GM12865 (cell line): Measurements from ENCODE around the gene TP63.

Experiments
- DNase-seq: peaks from one replicate; pipeline ENCODE4 v3.0.0; 2010; ENCODE audit warnings: low read depth
- H3K4me3 ChIP-seq: 2 replicates; pipeline ENCODE4 v1.5.1; 2011; ENCODE audit warnings: mild to moderate bottlenecking, low read depth, low read length, control low read depth
- CTCF ChIP-seq: IDR thresholded peaks from 2 replicates; pipeline ENCODE4 v1.5.1; 2011; ENCODE audit warnings: low read length, control low read depth, low read depth, inconsistent platforms; ENCODE audit not compliant: insufficient read depth; ENCODE audit errors: missing control alignments

The TP63 gene

DNA sequence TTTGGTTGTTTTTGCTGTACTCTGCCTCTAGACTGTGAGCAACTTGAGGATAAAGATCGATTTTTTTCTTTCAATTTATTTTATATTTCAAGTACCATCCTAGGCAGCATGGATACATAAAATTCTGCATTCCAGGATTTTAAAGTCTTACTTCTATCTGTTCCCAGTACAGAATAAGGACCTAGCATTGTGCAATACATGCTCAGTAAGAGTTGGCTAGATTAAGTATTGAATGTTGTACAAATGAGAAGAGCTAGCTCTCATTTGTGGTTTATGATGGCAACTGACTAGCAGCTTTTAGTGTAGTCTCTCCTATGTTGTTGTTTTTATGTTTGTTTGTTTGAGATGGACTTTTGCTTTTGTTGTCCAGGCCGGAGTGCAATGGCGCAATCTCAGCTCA, 222.7 kb downstream of the TP63 start:
- H3K4me3 ChIP-seq = no peak overlapping the region

GRCh38 chr3:189860296-189860695, 229.1 kb downstream of the TP63 start:
- H3K4me3 ChIP-seq = no peak overlapping the region
- no peak for TF ChIP-seq CTCF
- DNase-seq = no peak

More for the DNA sequence above, 222.7 kb downstream of the TP63 start:
- no peak for DNase-seq
- TF ChIP-seq CTCF = no peak

DNA sequence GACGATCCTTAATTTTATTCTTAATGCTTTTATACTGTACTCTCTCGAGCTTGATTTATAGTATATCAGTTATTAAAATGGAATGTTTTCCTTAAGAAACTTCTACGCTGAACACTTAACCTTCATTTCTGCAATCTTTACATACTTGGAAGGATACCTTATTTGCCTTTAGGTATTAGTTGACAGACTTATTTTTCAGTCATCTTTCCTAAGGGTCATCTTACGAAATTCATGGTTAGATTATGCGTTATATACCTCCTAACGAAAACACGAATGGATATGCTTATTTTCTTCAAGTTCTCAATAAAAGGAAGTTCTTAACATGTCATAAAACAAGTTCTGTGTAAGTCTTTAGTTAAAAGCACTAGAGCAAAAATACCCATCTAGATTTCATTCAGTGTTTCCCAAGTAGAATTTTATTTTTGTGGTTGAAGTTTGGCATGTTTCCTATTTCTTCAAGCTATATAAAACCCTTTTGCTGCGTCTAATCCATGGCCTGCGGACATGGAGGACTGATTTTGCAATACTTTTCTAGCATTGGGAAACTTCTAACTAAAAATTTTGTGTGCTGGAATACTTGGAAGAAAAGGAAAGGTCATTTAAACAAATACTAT, 231.3 kb downstream of the TP63 start:
- H3K4me3 ChIP-seq = no peak overlapping the region
- no peak for TF ChIP-seq CTCF
- DNase-seq = no peak

DNA sequence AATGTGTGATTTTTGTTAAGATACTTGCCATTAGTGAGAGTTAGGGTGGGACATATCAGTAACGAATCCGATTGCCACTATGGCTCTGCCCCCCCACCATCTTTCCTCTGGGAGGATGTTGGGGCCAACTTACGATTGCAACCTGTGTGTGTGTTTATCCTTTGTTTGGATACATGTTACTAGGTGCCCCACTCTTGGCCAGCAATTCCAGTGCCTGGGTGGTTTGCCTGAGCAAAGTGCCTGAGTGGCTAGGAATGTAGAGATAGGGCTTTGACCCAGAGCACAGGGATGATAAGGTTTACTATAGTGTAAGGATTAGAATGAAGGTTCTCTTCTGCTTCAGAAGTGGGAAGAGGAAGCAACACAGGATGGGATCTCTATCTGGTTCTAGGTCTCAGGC, 231.8 kb downstream of the TP63 start:
- DNase-seq = no peak
- no peak overlapping the region for H3K4me3 ChIP-seq
- no peak for TF ChIP-seq CTCF

DNA sequence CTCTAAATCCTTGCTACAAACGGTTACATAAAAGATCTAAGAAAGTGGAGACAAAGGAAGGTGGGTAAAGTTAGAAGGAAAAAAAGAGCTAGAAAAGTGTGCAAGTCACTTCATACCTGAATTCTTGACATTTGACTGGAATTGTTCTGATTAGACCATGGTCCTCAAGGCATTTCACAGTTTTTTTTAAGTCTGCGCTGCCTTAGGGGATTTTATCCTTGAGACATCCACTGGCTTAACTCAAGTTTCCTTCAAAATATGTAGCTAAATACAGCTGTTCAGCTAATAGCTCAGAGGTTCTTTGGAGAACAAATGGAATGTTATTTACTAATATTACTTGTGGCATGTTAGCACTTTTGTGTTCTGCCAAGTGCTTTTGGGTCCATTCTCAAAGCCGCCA, 236.9 kb downstream of the TP63 start:
- DNase-seq = no peak
- no peak overlapping the region for H3K4me3 ChIP-seq
- TF ChIP-seq CTCF = no peak

GRCh38 chr3:189869165-189869564, 238.0 kb downstream of the TP63 start:
- no peak for DNase-seq
- TF ChIP-seq CTCF = no peak
- H3K4me3 ChIP-seq = no peak overlapping the region

DNA sequence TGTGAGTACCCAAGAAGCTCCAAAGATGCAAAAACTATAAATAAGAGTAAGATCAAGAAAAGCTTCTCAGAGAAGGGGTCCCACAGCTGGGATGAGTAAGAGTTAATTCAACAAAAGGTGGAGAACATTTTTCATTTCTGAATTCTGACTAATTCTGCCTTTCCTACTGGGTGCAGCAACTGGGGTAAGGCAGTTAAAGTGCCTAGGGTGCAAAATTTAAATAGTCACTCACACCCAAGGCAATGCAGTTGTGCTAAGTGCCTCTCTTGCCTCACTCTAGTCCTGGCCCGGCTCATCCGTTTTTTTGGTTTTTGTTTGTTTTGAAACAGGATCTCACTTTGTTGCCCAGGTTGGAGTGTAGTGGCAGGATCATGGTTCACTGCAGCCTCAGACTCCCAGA, 240.2 kb downstream of the TP63 start:
- no peak for DNase-seq
- no peak overlapping the region for H3K4me3 ChIP-seq
- no peak for TF ChIP-seq CTCF
